Measurements from ENCODE around the gene PTK7. TPM values are rescaled to one million over a fixed set of nuclear protein-coding genes. Genes with fewer than 3 reads are reported as not detected.

Gene PTK7
- total RNA-seq, 1 donor from 2014 or later: 37.3 TPM

GRCh38 chr6:43180985-43181384 is 104.9 kb downstream of the PTK7 start:
- ATAC-seq: no peak

GRCh38 chr6:43181621-43181941 is 105.5 kb downstream of the PTK7 start:
- ATAC-seq: no peak

GRCh38 chr6:43181942-43182860 is 106.1 kb downstream of the PTK7 start, which contains the start of gene CUL9:
Gene CUL9, plus strand, starts transcription at chr6:43182196. Its CDS starts 2,115 bp downstream, at chr6:43184311.
- peak; percentile 90 for ATAC-seq

- no peak for ATAC-seq
Measured at GRCh38 chr6:43183441-43183840, 107.3 kb downstream of the PTK7 start.

- ATAC-seq: no peak
Measured at GRCh38 chr6:43184268-43184985, 108.3 kb downstream of the PTK7 start.

GRCh38 chr6:43185391-43185985 is 109.4 kb downstream of the PTK7 start:
- ATAC-seq: no peak

- no peak for ATAC-seq
Measured at GRCh38 chr6:43186019-43186418, 109.9 kb downstream of the PTK7 start.

GRCh38 chr6:43186706-43187105 is 110.6 kb downstream of the PTK7 start:
- ATAC-seq: peak; percentile 79

GRCh38 chr6:43187821-43188220 is 111.7 kb downstream of the PTK7 start:
- ATAC-seq: no peak

- no peak for ATAC-seq
Measured at GRCh38 chr6:43188426-43188825, 112.3 kb downstream of the PTK7 start.

GRCh38 chr6:43189776-43190304 is 113.7 kb downstream of the PTK7 start:
- ATAC-seq: no peak

- ATAC-seq: peak; percentile 10
Measured at GRCh38 chr6:43192911-43193310, 116.8 kb downstream of the PTK7 start.

- ATAC-seq: no peak
Measured at GRCh38 chr6:43193929-43194328, 117.8 kb downstream of the PTK7 start.

GRCh38 chr6:43196337-43196736 is 120.2 kb downstream of the PTK7 start:
- no peak for ATAC-seq

- no peak for ATAC-seq
Measured at GRCh38 chr6:43199912-43200311, 123.8 kb downstream of the PTK7 start.

GRCh38 chr6:43200541-43200940 is 124.4 kb downstream of the PTK7 start:
- ATAC-seq: no peak

GRCh38 chr6:43202451-43202850 is 126.3 kb downstream of the PTK7 start:
- ATAC-seq: no peak

GRCh38 chr6:43203029-43203717 is 127.1 kb downstream of the PTK7 start:
- ATAC-seq: no peak

- no peak for ATAC-seq
Measured at GRCh38 chr6:43203718-43204095, 127.6 kb downstream of the PTK7 start.

GRCh38 chr6:43204271-43205105 is 128.4 kb downstream of the PTK7 start:
- no peak for ATAC-seq

- ATAC-seq: no peak
Measured at GRCh38 chr6:43205849-43206248, 129.7 kb downstream of the PTK7 start.

GRCh38 chr6:43207286-43207685 is 131.2 kb downstream of the PTK7 start:
- no peak for ATAC-seq

All from esophagus mucosa (tissue), 1 donor.